Measurements from ENCODE around the gene SLF2. TPM values are rescaled to one million over a fixed set of nuclear protein-coding genes. Genes with fewer than 3 reads are reported as not detected.

Gene SLF2
- total and polyA plus RNA-seq, 2 of the 13 experiments (the other 11 are each of a cell fraction or from before 2014, with no cell fraction given), result 12.2 to 48.1 TPM

DNA sequence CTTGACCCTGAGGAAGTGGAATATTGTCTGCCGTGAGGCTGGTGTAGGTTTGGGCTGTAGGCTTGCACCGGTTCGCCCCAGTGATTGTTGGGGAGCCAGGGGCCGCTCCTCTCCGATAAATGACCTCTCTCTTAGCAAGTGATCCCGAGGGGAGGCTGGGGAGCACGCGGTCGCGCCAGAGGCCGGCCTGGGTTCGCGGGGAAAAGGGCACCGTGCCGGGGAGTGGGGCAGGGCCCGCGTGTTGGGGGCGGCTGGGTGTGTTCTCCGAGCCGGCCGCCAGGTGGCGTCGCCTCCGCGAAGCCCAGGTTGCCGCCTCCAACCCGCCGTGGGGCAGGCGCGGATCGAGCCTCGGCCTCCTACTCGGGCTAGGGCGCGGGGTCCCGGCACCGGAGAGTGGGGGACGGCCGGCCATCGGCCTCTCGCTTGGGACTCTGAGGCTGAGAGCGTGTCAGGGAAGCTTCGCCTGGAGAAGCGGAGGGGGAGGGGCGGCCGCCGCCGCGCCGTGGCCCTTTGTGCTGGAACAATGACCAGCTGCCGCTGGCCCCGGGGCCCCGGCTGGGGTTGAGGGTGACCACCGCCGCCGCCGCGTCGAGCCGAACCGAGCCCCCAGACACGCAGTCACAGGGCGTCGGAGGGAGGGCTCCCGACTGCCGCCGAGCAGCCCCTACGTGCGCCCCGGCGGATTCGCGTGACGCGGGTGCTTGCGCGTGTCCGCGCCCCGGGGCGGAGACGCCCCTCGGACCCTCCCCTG lies 86.4 kb downstream of the SLF2 start (continued):
- TF ChIP-seq, protein P1, sequence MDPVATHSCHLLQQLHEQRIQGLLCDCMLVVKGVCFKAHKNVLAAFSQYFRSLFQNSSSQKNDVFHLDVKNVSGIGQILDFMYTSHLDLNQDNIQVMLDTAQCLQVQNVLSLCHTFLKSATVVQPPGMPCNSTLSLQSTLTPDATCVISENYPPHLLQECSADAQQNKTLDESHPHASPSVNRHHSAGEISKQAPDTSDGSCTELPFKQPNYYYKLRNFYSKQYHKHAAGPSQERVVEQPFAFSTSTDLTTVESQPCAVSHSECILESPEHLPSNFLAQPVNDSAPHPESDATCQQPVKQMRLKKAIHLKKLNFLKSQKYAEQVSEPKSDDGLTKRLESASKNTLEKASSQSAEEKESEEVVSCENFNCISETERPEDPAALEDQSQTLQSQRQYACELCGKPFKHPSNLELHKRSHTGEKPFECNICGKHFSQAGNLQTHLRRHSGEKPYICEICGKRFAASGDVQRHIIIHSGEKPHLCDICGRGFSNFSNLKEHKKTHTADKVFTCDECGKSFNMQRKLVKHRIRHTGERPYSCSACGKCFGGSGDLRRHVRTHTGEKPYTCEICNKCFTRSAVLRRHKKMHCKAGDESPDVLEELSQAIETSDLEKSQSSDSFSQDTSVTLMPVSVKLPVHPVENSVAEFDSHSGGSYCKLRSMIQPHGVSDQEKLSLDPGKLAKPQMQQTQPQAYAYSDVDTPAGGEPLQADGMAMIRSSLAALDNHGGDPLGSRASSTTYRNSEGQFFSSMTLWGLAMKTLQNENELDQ (CRISPR knock-in tag; IDR thresholded peaks at IDR 0.05; ENCODE audit: borderline replicate concordance), result no peak
- TF ChIP-seq FOXJ3 (CRISPR knock-in tag; IDR thresholded peaks at IDR 0.05; ENCODE audit: borderline replicate concordance) (no peak), SPEN (CRISPR knock-in tag; IDR thresholded peaks at IDR 0.05; ENCODE audit: low read depth) (peak; percentile 53; the same call in 1 of the 2 replicates)
- TF ChIP-seq, protein P2, sequence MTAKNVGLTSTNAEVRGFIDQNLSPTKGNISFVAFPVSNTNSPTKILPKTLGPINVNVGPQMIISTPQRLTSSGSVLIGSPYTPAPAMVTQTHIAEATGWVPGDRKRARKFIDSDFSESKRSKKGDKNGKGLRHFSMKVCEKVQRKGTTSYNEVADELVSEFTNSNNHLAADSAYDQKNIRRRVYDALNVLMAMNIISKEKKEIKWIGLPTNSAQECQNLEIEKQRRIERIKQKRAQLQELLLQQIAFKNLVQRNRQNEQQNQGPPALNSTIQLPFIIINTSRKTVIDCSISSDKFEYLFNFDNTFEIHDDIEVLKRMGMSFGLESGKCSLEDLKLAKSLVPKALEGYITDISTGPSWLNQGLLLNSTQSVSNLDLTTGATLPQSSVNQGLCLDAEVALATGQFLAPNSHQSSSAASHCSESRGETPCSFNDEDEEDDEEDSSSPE (CRISPR knock-in tag; IDR thresholded peaks at IDR 0.05), result peak; percentile 75
- TF ChIP-seq, protein P3, sequence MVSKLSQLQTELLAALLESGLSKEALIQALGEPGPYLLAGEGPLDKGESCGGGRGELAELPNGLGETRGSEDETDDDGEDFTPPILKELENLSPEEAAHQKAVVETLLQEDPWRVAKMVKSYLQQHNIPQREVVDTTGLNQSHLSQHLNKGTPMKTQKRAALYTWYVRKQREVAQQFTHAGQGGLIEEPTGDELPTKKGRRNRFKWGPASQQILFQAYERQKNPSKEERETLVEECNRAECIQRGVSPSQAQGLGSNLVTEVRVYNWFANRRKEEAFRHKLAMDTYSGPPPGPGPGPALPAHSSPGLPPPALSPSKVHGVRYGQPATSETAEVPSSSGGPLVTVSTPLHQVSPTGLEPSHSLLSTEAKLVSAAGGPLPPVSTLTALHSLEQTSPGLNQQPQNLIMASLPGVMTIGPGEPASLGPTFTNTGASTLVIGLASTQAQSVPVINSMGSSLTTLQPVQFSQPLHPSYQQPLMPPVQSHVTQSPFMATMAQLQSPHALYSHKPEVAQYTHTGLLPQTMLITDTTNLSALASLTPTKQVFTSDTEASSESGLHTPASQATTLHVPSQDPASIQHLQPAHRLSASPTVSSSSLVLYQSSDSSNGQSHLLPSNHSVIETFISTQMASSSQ (IDR thresholded peaks at IDR 0.05; ENCODE audit: low read depth), result no peak
- TF ChIP-seq, protein P3 (CRISPR knock-in tag; IDR thresholded peaks at IDR 0.05; ENCODE audit: borderline replicate concordance), result peak; percentile 68
- TF ChIP-seq, protein P4, sequence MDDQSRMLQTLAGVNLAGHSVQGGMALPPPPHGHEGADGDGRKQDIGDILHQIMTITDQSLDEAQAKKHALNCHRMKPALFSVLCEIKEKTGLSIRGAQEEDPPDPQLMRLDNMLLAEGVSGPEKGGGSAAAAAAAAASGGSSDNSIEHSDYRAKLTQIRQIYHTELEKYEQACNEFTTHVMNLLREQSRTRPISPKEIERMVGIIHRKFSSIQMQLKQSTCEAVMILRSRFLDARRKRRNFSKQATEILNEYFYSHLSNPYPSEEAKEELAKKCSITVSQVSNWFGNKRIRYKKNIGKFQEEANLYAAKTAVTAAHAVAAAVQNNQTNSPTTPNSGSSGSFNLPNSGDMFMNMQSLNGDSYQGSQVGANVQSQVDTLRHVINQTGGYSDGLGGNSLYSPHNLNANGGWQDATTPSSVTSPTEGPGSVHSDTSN (CRISPR knock-in tag; IDR thresholded peaks at IDR 0.05; ENCODE audit: borderline replicate concordance), result 0 out of 2 replicates have a peak, but pooled peaks have one; percentile 14
- TF ChIP-seq, protein P5, sequence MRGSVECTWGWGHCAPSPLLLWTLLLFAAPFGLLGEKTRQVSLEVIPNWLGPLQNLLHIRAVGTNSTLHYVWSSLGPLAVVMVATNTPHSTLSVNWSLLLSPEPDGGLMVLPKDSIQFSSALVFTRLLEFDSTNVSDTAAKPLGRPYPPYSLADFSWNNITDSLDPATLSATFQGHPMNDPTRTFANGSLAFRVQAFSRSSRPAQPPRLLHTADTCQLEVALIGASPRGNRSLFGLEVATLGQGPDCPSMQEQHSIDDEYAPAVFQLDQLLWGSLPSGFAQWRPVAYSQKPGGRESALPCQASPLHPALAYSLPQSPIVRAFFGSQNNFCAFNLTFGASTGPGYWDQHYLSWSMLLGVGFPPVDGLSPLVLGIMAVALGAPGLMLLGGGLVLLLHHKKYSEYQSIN (CRISPR knock-in tag; IDR thresholded peaks at IDR 0.05; ENCODE audit: borderline replicate concordance), result no peak
- TF ChIP-seq, protein P6, sequence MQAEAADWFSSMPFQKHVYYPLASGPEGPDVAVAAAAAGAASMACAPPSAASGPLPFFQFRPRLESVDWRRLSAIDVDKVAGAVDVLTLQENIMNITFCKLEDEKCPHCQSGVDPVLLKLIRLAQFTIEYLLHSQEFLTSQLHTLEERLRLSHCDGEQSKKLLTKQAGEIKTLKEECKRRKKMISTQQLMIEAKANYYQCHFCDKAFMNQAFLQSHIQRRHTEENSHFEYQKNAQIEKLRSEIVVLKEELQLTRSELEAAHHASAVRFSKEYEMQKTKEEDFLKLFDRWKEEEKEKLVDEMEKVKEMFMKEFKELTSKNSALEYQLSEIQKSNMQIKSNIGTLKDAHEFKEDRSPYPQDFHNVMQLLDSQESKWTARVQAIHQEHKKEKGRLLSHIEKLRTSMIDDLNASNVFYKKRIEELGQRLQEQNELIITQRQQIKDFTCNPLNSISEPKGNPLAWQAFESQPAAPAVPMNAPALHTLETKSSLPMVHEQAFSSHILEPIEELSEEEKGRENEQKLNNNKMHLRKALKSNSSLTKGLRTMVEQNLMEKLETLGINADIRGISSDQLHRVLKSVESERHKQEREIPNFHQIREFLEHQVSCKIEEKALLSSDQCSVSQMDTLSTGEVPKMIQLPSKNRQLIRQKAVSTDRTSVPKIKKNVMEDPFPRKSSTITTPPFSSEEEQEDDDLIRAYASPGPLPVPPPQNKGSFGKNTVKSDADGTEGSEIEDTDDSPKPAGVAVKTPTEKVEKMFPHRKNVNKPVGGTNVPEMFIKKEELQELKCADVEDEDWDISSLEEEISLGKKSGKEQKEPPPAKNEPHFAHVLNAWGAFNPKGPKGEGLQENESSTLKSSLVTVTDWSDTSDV (CRISPR knock-in tag; IDR thresholded peaks at IDR 0.05), result peak; percentile 49; the same call in 1 of the 2 replicates
- TF ChIP-seq, protein P7, sequence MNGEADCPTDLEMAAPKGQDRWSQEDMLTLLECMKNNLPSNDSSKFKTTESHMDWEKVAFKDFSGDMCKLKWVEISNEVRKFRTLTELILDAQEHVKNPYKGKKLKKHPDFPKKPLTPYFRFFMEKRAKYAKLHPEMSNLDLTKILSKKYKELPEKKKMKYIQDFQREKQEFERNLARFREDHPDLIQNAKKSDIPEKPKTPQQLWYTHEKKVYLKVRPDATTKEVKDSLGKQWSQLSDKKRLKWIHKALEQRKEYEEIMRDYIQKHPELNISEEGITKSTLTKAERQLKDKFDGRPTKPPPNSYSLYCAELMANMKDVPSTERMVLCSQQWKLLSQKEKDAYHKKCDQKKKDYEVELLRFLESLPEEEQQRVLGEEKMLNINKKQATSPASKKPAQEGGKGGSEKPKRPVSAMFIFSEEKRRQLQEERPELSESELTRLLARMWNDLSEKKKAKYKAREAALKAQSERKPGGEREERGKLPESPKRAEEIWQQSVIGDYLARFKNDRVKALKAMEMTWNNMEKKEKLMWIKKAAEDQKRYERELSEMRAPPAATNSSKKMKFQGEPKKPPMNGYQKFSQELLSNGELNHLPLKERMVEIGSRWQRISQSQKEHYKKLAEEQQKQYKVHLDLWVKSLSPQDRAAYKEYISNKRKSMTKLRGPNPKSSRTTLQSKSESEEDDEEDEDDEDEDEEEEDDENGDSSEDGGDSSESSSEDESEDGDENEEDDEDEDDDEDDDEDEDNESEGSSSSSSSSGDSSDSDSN (CRISPR knock-in tag; IDR thresholded peaks at IDR 0.05), result peak; percentile 91

Measured in HepG2 (cell line).